Smooth muscle cell (in vitro differentiated cells): ENCODE data around the gene MSANTD7. TPM values are rescaled to one million over a fixed set of nuclear protein-coding genes. Genes with fewer than 3 reads are reported as not detected.

Source experiments
- DNase-seq: peaks from one replicate; lab custom pipeline; 2025; ENCODE audit not compliant: unreplicated experiment; lab: John Stamatoyannopoulos, UW
- H2AFZ ChIP-seq: fragments of 200-600 bp; sonication (generic); 2 replicates; pipeline ENCODE4 v1.6.0; 2016; ENCODE audit warnings: antibody characterized with exemption, low read depth, mild to moderate bottlenecking
- H3F3A ChIP-seq: fragments of 200-600 bp; sonication (generic); 2 replicates; pipeline ENCODE4 v1.6.0; 2017; ENCODE audit warnings: antibody characterized with exemption, low read depth
- H3K27ac ChIP-seq: fragments of 200-600 bp; sonication (generic); 2 replicates; pipeline ENCODE4 v1.5.1; 2016; ENCODE audit warnings: low read depth, mild to moderate bottlenecking
- H3K27me3 ChIP-seq: fragments of 200-600 bp; sonication (generic); 2 replicates; pipeline ENCODE4 v1.6.1; 2016; ENCODE audit warnings: low read depth, mild to moderate bottlenecking
- H3K36me3 ChIP-seq: fragments of 200-600 bp; sonication (generic); 2 replicates; pipeline ENCODE4 v1.5.1; 2016; ENCODE audit warnings: low read depth
- H3K4me1 ChIP-seq: fragments of 200-600 bp; sonication (generic); 2 replicates; pipeline ENCODE4 v1.5.1; 2016; ENCODE audit warnings: low read depth
- H3K4me2 ChIP-seq: fragments of 200-600 bp; sonication (generic); 2 replicates; pipeline ENCODE4 v1.6.0; 2016; ENCODE audit warnings: mild to moderate bottlenecking
- H3K4me3 ChIP-seq: fragments of 200-600 bp; sonication (generic); 2 replicates; pipeline ENCODE4 v1.5.1; 2016; ENCODE audit warnings: mild to moderate bottlenecking
- H3K79me2 ChIP-seq: fragments of 200-600 bp; sonication (generic); 2 replicates; pipeline ENCODE4 v1.6.0; 2016; ENCODE audit warnings: low read depth, mild to moderate bottlenecking
- H3K9ac ChIP-seq: fragments of 200-600 bp; sonication (generic); 2 replicates; pipeline ENCODE4 v1.6.0; 2016; ENCODE audit warnings: low read depth
- H3K9me3 ChIP-seq: fragments of 200-600 bp; sonication (generic); replicated peaks from 2 replicates; pipeline ENCODE4 v1.5.1; 2016; ENCODE audit warnings: low read depth
- H4K20me1 ChIP-seq: fragments of 200-600 bp; sonication (generic); 2 replicates; pipeline ENCODE4 v1.6.0; 2016; ENCODE audit warnings: low read depth
- CTCF ChIP-seq: fragments of 200-600 bp; sonication (generic); IDR thresholded peaks from 2 replicates; pipeline ENCODE4 v1.5.1; 2017; ENCODE audit warnings: borderline replicate concordance, mild to moderate bottlenecking, antibody characterized with exemption; ENCODE audit not compliant: insufficient read depth, poor library complexity, severe bottlenecking
- WGBS: methylation state at CpG from one replicate; pipeline ENCODE4 v1.1.7; 2016; ENCODE audit warnings: low lambda C conversion rate; 5-methylcytosine and 5-hydroxymethylcytosine counted together
- polyA plus RNA-seq: library from polyadenylated mRNA; unstranded; fragments of >200 nt; fragmentation: Nextera tagmentation; extraction: Ambion mirVana; gene quantifications from 2 replicates; pipeline ENCODE4 v1.2.1, GENCODE V29; 2016
- total RNA-seq: library from RNA; depleted of rRNA; stranded (reverse); fragments of >200 nt; gene quantifications from 2 replicates; pipeline ENCODE4 v1.2.3, GENCODE V29; 2014

MSANTD7 gene
- total and polyA plus RNA-seq, 2 experiments from 2014 or later, result 6.2 to 14.0 TPM

GRCh38 chr10:14855453-14855852 lies 17.3 kb downstream of the MSANTD7 start:
- no peaks in the 10 kb centered on the region for H3K9me3 ChIP-seq
- no peak overlapping the region for H3K27ac ChIP-seq
- H2AFZ ChIP-seq, result no peak overlapping the region
- no peak overlapping the region for H3K4me3 ChIP-seq
- no peaks in the 10 kb centered on the region for H3K4me1 ChIP-seq
- no peak overlapping the region for H3K4me2 ChIP-seq
- no peak for DNase-seq
- TF ChIP-seq CTCF, result no peak
- no peaks in the 10 kb centered on the region for H4K20me1 ChIP-seq
- H3F3A ChIP-seq, result no peaks in the 10 kb centered on the region
- 94% methylated on average over 1 of the region's 1 CpG for WGBS
- no peak overlapping the region for H3K9ac ChIP-seq
- peaks cover 8% of the 10 kb centered on the region for H3K36me3 ChIP-seq
- no peaks in the 10 kb centered on the region for H3K79me2 ChIP-seq
- H3K27me3 ChIP-seq, result no peaks in the 10 kb centered on the region

- peaks cover 3% of the 10 kb centered on the region for H3K36me3 ChIP-seq
- no peak overlapping the region for H3K27ac ChIP-seq
- H3K9ac ChIP-seq, result no peak overlapping the region
- no peaks in the 10 kb centered on the region for H4K20me1 ChIP-seq
- no peak overlapping the region for H3K4me2 ChIP-seq
- no peaks in the 10 kb centered on the region for H3K4me1 ChIP-seq
- no peak overlapping the region for H2AFZ ChIP-seq
- H3K9me3 ChIP-seq, result no peaks in the 10 kb centered on the region
- H3K4me3 ChIP-seq, result no peak overlapping the region
- WGBS, result 95% methylated on average over 6 of the region's 6 CpGs
- no peaks in the 10 kb centered on the region for H3K79me2 ChIP-seq
- no peak for DNase-seq
- no peaks in the 10 kb centered on the region for H3K27me3 ChIP-seq
- H3F3A ChIP-seq, result no peaks in the 10 kb centered on the region
- no peak for TF ChIP-seq CTCF
These were observed 20.3 kb downstream of the MSANTD7 start for GRCh38 chr10:14858338-14858960.

- Histone ChIP-seq H3K27me3 (no peaks in the 10 kb centered on the region), H3F3A (no peaks in the 10 kb centered on the region), H3K4me1 (no peaks in the 10 kb centered on the region), H3K27ac (no peak overlapping the region), H3K36me3 (peaks cover 3% of the 10 kb centered on the region), H2AFZ (no peak overlapping the region), H3K4me2 (no peak overlapping the region), H4K20me1 (no peaks in the 10 kb centered on the region), H3K9me3 (no peaks in the 10 kb centered on the region), H3K79me2 (no peaks in the 10 kb centered on the region), H3K4me3 (no peak overlapping the region), H3K9ac (no peak overlapping the region)
- 95% methylated on average over 5 of the region's 5 CpGs for WGBS
- DNase-seq, result no peak
- TF ChIP-seq CTCF, result no peak
These were observed 20.9 kb downstream of the MSANTD7 start for GRCh38 chr10:14859043-14859442.

GRCh38 chr10:14859775-14860174 lies 21.7 kb downstream of the MSANTD7 start:
- H3K36me3 ChIP-seq, result peaks cover 3% of the 10 kb centered on the region
- no peak for DNase-seq
- no peak overlapping the region for H3K9ac ChIP-seq

More at GRCh38 chr10:14859775-14860174, 21.7 kb downstream of the MSANTD7 start:
- H4K20me1 ChIP-seq, result no peaks in the 10 kb centered on the region
- H3K4me1 ChIP-seq, result no peaks in the 10 kb centered on the region
- H3K27ac ChIP-seq, result no peak overlapping the region
- TF ChIP-seq CTCF, result no peak
- H3K79me2 ChIP-seq, result no peaks in the 10 kb centered on the region
- H2AFZ ChIP-seq, result no peak overlapping the region
- no peaks in the 10 kb centered on the region for H3F3A ChIP-seq
- H3K4me2 ChIP-seq, result no peak overlapping the region
- H3K27me3 ChIP-seq, result no peaks in the 10 kb centered on the region
- H3K9me3 ChIP-seq, result no peaks in the 10 kb centered on the region
- H3K4me3 ChIP-seq, result no peak overlapping the region
